HepG2 (cell line): ENCODE measurements around the gene RPL3. TPM values are rescaled to one million over a fixed set of nuclear protein-coding genes. Genes with fewer than 3 reads are reported as not detected.
A peak's percentile ranks its signal among the peaks of the same experiment; 100 is the strongest.

ENCODE experiments used
- AFF4 ChIP-seq: sonication (generic); formaldehyde crosslinking; IDR thresholded peaks from 2 replicates; pipeline ENCODE4 v1.4.0; 2020; ENCODE audit warnings: missing genetic modification reagents
- ARID2 ChIP-seq: sonication (generic); formaldehyde crosslinking; IDR thresholded peaks from 2 replicates; pipeline ENCODE4 v1.8.1; 2022; ENCODE audit warnings: mild to moderate bottlenecking, missing genetic modification reagents, borderline replicate concordance
- ARNT ChIP-seq: fragments of 450-650 bp; IDR thresholded peaks from 2 replicates; pipeline ENCODE4 v1.6.1; 2017
- HDAC1 ChIP-seq: sonication (generic); formaldehyde crosslinking; IDR thresholded peaks from 2 replicates; pipeline ENCODE4 v1.5.1; 2020; ENCODE audit warnings: mild to moderate bottlenecking, missing genetic modification reagents
- HHEX ChIP-seq: IDR thresholded peaks from 2 replicates; pipeline ENCODE4 v1.6.1; 2016; ENCODE audit warnings: control low read depth
- MAF1 ChIP-seq: sonication (generic); formaldehyde crosslinking; IDR thresholded peaks from 2 replicates; pipeline ENCODE4 v1.5.0; 2020; ENCODE audit warnings: missing genetic modification reagents, borderline replicate concordance
- MXD1 ChIP-seq: sonication (generic); formaldehyde crosslinking; IDR thresholded peaks from 2 replicates; pipeline ENCODE4 v1.4.0; 2020; ENCODE audit warnings: mild to moderate bottlenecking, missing genetic modification reagents
- NFKBIZ ChIP-seq: IDR thresholded peaks from 2 replicates; pipeline ENCODE4 v1.6.1; 2018; ENCODE audit warnings: missing genetic modification reagents, missing compliant biosample characterization
- NONO ChIP-seq, 2 experiments: fragments of 450-650 bp in 1 of 2; sonication (generic) in 1 of 2; formaldehyde crosslinking in 1 of 2; IDR thresholded peaks in 1 of 2; conservative IDR thresholded peaks in 1 of 2; 2 replicates each; pipeline versions ENCODE4 v1.6.1 to v1.8.0; 2017 to 2022; ENCODE audit warnings: mild to moderate bottlenecking in 1 of 2, missing genetic modification reagents in 1 of 2, moderate library complexity in 1 of 2
- RAD51 ChIP-seq: fragments of 450-650 bp; IDR thresholded peaks from 2 replicates; pipeline ENCODE4 v1.6.1; 2016; ENCODE audit warnings: borderline replicate concordance
- REST ChIP-seq, 2 experiments: IDR thresholded peaks; 2 replicates each; pipeline ENCODE4 v1.6.1; 2011 to 2012; ENCODE audit warnings: low read length in 2 of 2, borderline replicate concordance in 1 of 2, low read depth in 1 of 2, mild to moderate bottlenecking in 1 of 2, moderate library complexity in 1 of 2
- SETDB1 ChIP-seq: sonication (generic); formaldehyde crosslinking; IDR thresholded peaks from 2 replicates; pipeline ENCODE4 v1.5.1; 2020; ENCODE audit warnings: missing genetic modification reagents, mild to moderate bottlenecking, borderline replicate concordance
- SIN3A ChIP-seq: IDR thresholded peaks from 2 replicates; pipeline ENCODE4 v1.6.1; 2011; ENCODE audit warnings: low read depth, mild to moderate bottlenecking, control low read depth, low read length, borderline replicate concordance
- SNAPC2 ChIP-seq: sonication (generic); formaldehyde crosslinking; IDR thresholded peaks from 2 replicates; pipeline ENCODE4 v1.8.1; 2022; ENCODE audit warnings: mild to moderate bottlenecking, missing genetic modification reagents
- USF2 ChIP-seq, 2 experiments: sonication (generic) in 1 of 2; formaldehyde crosslinking in 1 of 2; IDR thresholded peaks; 2 replicates each; pipeline versions ENCODE4 v1.5.1 to v1.6.1; 2011 to 2020; ENCODE audit warnings: borderline replicate concordance in 1 of 2, low read depth in 1 of 2, low read length in 1 of 2, mild to moderate bottlenecking in 1 of 2, missing genetic modification reagents in 1 of 2, moderate library complexity in 1 of 2
- ZNF12 ChIP-seq: sonication (generic); formaldehyde crosslinking; IDR thresholded peaks from 2 replicates; pipeline ENCODE4 v1.5.0; 2020; ENCODE audit warnings: missing genetic modification reagents
- ZNF484 ChIP-seq: sonication (generic); formaldehyde crosslinking; IDR thresholded peaks from 2 replicates; pipeline ENCODE4 v1.5.1; 2020; ENCODE audit warnings: mild to moderate bottlenecking, low read depth, missing genetic modification reagents, borderline replicate concordance
- ZNF547 ChIP-seq: sonication (generic); formaldehyde crosslinking; IDR thresholded peaks from 2 replicates; pipeline ENCODE4 v1.5.1; 2020; ENCODE audit warnings: mild to moderate bottlenecking, missing genetic modification reagents
- ZSCAN20 ChIP-seq: sonication (generic); formaldehyde crosslinking; IDR thresholded peaks from 2 replicates; pipeline ENCODE4 v1.4.0; 2020; ENCODE audit warnings: missing genetic modification reagents, mild to moderate bottlenecking, borderline replicate concordance
- polyA plus RNA-seq, 8 experiments: library from polyadenylated mRNA; depleted of rRNA in 3 of 8; stranded (reverse) in 7 of 8; unstranded in 1 of 8; fragments of >200 nt; fragmentation: Illumina TruSeq in 4 of 8; extraction: Trizol in 4 of 8; gene quantifications; 2 replicates each; pipeline versions ENCODE4 v1.2.1 to v1.2.3, GENCODE V29; 2011 to 2016; ENCODE audit warnings: low read depth in 4 of 8, missing spikeins in 1 of 8, mixed read lengths in 1 of 8; ENCODE audit not compliant: insufficient read depth in 1 of 8
- total RNA-seq, 5 experiments: library from RNA; depleted of rRNA; stranded (reverse); fragments of >200 nt; fragmentation: Illumina TruSeq; extraction: Trizol; gene quantifications; 2 replicates each; pipeline ENCODE4 v1.2.3, GENCODE V29; 2016; ENCODE audit warnings: low read depth in 1 of 5

Gene RPL3
- total and polyA plus RNA-seq, 2 of the 13 experiments (the other 11 are each of a cell fraction or from before 2014, with no cell fraction given) = 1,051 to 3,279 TPM

GRCh38 chr22:39303892-39304671, 15.3 kb downstream of the RPL3 start (continued):
- no peak for TF ChIP-seq MXD1
- TF ChIP-seq ZNF547 (CRISPR knock-in tag) = no peak
- no peak for TF ChIP-seq REST (IDR thresholded peaks at IDR 0.05; ENCODE audit: borderline replicate concordance in 1 of 2, low read depth in 1 of 2, low read length in 2 of 2)
- TF ChIP-seq MAF1 (CRISPR knock-in tag) = no peak
- no peak for TF ChIP-seq RAD51
- TF ChIP-seq ARNT = no peak
- no peak for TF ChIP-seq ZNF484
- TF ChIP-seq HDAC1 (CRISPR knock-in tag) = no peak; the same call in 1 of the 2 replicates
- no peak for TF ChIP-seq ZSCAN20 (CRISPR knock-in tag)
- TF ChIP-seq AFF4 (CRISPR knock-in tag) = no peak
- TF ChIP-seq SNAPC2 = no peak
- TF ChIP-seq HHEX = no peak
- no peak for TF ChIP-seq ZNF12 (CRISPR knock-in tag)
- TF ChIP-seq NFKBIZ (CRISPR knock-in tag) = no peak
- no peak for TF ChIP-seq ARID2
- no peak for TF ChIP-seq USF2 (IDR thresholded peaks at IDR 0.05; ENCODE audit: low read depth, low read length)
- no peak for TF ChIP-seq USF2 (CRISPR knock-in tag; IDR thresholded peaks at IDR 0.05; ENCODE audit: borderline replicate concordance)
- no peak for TF ChIP-seq NONO (IDR thresholded peaks at IDR 0.05)
- TF ChIP-seq NONO (CRISPR knock-in tag; conservative IDR thresholded peaks at IDR 0.05) = 0 out of 2 replicates have a peak, but pooled peaks have one; percentile 37
- TF ChIP-seq SIN3A = no peak
- TF ChIP-seq SETDB1 (CRISPR knock-in tag) = no peak
